Measurements from ENCODE around the gene H1-8.

H1-8 gene

DNA sequence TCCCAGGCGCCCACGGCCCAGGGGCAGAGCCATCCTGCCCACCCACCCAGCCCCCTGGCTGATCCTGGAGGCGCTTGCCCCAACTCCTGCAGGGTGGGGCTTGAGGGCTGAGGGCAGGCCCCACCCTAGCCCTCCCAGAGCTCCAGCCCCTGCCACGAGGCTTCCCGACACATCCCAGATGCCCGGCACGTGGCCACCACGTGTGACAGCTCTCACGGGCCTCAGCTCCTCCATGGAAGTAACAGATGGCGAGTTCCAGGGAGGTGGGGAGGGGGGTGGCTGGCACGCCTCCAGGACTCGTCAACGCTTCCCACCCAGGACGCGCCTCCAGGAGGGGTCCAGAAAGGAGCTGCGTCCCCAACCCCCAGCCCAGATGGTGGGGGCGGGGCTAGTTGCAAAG is 34.4 kb downstream of the H1-8 start:
- Mint-ChIP-seq H3K27me3 (no peaks in the 10 kb centered on the region), H3K9me3 (ENCODE audit: low read depth) (no peaks in the 10 kb centered on the region), H3K4me1 (ENCODE audit: low read depth) (peaks cover 16% of the 10 kb centered on the region), H3K36me3 (no peaks in the 10 kb centered on the region), H3K4me3 (no peak overlapping the region), H3K27ac (no peak overlapping the region)

DNA sequence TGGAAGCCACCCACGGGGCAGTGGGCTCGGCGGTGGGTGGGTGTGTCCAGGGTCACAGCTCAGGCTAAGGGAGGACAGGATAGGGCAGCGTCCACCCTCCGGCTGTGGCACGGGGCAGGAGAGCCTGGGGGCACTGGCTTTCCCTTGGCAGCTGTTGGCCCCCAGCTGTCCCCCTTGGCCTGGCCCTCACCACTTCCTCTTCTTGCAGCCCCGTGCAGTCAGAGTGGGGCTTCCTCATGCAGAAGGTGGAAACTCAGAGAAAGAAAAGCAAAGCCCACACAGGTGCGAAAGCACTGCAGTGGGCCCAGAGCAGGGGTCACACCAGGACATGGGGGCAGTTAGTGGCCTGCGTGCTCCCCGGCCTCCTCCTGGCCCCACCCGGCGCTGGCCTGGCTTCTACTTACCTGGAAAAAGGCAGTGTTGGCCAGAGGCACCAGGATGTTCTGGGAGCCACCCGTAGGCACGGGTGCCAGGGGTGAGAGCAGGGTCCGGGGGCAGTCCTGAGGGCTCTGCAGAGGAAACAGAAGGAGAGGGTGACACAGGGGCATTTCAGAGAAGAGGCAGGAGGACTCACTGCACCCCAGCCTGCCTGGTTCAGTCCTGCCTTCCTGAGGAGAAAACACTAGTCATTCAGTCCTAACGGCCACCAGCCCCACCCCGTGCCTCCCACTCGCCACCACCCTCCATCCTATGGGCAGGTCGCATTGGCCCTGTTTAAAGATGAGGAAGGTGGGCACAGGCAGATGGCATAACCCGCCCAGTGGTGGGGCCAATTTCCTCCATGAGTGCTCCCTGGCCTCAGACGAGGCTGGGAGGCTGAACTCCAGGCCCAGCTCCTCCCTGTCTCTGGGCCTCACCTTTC is 35.2 kb downstream of the H1-8 start:
- Mint-ChIP-seq H3K4me1 (ENCODE audit: low read depth) (peaks cover 16% of the 10 kb centered on the region), H3K27me3 (no peaks in the 10 kb centered on the region), H3K4me3 (no peak overlapping the region), H3K9me3 (ENCODE audit: low read depth) (no peaks in the 10 kb centered on the region), H3K36me3 (no peaks in the 10 kb centered on the region), H3K27ac (peak overlapping the region; percentile 28)

- no peaks in the 10 kb centered on the region for H3K36me3 Mint-ChIP-seq
- no peaks in the 10 kb centered on the region for H3K27me3 Mint-ChIP-seq
- no peaks in the 10 kb centered on the region for H3K9me3 Mint-ChIP-seq (ENCODE audit: low read depth)
- H3K4me1 Mint-ChIP-seq (ENCODE audit: low read depth): peaks cover 16% of the 10 kb centered on the region
- no peak overlapping the region for H3K27ac Mint-ChIP-seq
- H3K4me3 Mint-ChIP-seq: no peak overlapping the region
Observed at GRCh38 chr3:129579991-129580390, 37.0 kb downstream of the H1-8 start.

GRCh38 chr3:129581623-129582022 is 38.6 kb downstream of the H1-8 start:
- no peak overlapping the region for H3K27ac Mint-ChIP-seq
- H3K27me3 Mint-ChIP-seq: no peaks in the 10 kb centered on the region
- no peak overlapping the region for H3K4me3 Mint-ChIP-seq
- H3K9me3 Mint-ChIP-seq (ENCODE audit: low read depth): no peaks in the 10 kb centered on the region
- no peaks in the 10 kb centered on the region for H3K36me3 Mint-ChIP-seq
- H3K4me1 Mint-ChIP-seq (ENCODE audit: low read depth): peaks cover 8% of the 10 kb centered on the region

DNA sequence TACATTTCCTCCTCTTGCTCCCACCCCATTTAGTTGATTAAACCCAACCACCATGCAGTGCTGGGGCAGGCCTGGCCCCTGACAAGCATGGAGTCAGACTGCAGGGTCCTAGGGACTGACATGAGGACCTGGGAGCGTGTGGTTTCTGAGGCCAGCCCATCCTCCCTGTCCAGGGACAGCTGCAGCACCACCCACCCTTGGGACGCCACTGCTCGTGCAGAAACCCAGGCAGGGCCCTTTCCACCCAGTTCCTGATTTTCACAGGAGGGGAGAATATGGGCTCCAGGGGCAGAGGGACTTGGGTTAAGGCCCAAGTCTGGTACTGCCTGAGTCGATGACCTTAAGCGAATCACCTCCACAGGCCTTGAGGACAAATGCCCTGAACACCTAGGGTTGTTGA is 39.8 kb downstream of the H1-8 start:
- Mint-ChIP-seq H3K4me3 (no peak overlapping the region), H3K36me3 (no peaks in the 10 kb centered on the region), H3K9me3 (ENCODE audit: low read depth) (no peaks in the 10 kb centered on the region), H3K27ac (no peak overlapping the region), H3K4me1 (ENCODE audit: low read depth) (peaks cover 2% of the 10 kb centered on the region), H3K27me3 (no peaks in the 10 kb centered on the region)

DNA sequence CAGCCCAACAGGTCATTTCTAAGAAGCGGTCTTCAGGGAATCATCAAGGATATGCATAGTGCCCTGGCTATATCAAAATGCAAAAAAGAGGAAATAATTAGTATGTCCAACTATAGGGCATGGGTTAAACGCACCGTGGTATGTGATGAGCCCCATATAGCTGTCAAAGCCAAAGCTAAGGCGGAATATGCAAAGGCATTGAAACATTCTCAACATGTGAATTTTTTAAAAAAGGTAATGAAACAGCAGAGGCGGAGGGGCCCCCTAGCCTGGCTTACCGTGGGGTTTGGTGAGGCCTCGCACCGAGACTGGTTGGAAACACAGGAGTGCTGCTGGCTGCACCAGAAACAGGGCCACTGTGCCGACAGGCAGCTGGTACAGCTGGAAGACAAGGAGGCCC is 40.3 kb downstream of the H1-8 start:
- H3K9me3 Mint-ChIP-seq (ENCODE audit: low read depth): no peaks in the 10 kb centered on the region
- H3K27me3 Mint-ChIP-seq: no peaks in the 10 kb centered on the region
- H3K4me1 Mint-ChIP-seq (ENCODE audit: low read depth): no peaks in the 10 kb centered on the region
- H3K4me3 Mint-ChIP-seq: no peak overlapping the region
- H3K27ac Mint-ChIP-seq: no peak overlapping the region
- no peaks in the 10 kb centered on the region for H3K36me3 Mint-ChIP-seq

DNA sequence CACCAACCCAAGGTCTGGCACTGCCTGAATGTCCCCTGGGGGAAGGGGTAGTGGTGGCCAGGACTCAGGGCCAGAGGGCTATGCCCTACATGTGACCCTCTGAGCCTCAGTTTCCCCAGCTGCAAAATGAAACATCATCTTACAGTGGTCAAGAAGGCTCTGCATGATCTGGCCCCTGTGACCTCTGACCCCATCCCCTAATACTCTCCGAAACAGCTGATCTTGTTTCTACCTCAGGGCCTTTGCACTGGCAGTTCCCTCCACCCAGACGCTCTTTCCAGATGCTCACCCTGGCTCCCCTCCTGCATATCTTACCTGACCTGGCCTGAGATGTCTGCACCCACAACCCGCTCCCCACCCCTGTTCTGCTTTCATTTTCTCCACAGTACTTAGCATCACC is 41.7 kb downstream of the H1-8 start:
- H3K4me3 Mint-ChIP-seq: no peak overlapping the region
- no peaks in the 10 kb centered on the region for H3K27me3 Mint-ChIP-seq
- no peaks in the 10 kb centered on the region for H3K4me1 Mint-ChIP-seq (ENCODE audit: low read depth)
- no peaks in the 10 kb centered on the region for H3K9me3 Mint-ChIP-seq (ENCODE audit: low read depth)
- no peak overlapping the region for H3K27ac Mint-ChIP-seq
- no peaks in the 10 kb centered on the region for H3K36me3 Mint-ChIP-seq

DNA sequence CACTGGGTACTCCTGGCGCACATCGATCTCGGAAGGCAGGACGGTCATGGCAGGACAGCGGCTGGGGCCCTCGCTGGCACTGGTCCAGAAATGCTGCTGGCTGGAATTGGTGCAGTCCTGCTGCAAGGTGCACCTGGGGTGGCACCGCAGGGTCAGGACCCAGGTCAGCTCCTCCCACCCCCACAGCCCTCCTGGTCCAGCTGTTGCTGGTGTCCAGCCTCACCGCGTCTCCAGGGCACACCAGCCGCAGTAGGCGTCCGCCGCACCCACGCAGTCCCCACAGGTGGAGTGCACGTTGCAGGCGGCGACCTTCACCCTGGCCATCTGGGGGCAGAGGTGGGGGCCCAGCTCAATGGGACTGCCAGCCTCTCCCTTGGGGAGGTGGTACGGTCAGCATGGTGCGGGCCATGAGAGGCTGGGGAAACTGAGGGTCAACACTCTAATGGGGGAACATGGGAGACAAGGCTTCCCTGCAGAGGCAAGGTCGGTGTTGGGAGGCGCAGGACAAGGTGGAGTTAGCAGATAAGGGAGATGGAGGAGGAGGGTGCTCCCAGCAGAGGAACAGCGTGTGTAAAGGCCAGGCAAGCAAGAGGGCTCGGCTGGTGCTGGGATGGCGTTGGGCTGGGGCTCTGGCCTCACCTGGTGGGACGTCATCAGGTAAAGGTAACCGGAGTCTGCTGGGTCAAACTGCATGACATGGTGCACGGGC is 43.1 kb downstream of the H1-8 start:
- Mint-ChIP-seq H3K4me3 (no peak overlapping the region), H3K27ac (no peak overlapping the region), H3K36me3 (no peaks in the 10 kb centered on the region), H3K9me3 (ENCODE audit: low read depth) (no peaks in the 10 kb centered on the region), H3K27me3 (no peaks in the 10 kb centered on the region), H3K4me1 (ENCODE audit: low read depth) (no peaks in the 10 kb centered on the region)

- Mint-ChIP-seq H3K4me3 (no peak overlapping the region), H3K36me3 (no peaks in the 10 kb centered on the region), H3K9me3 (ENCODE audit: low read depth) (no peaks in the 10 kb centered on the region), H3K4me1 (ENCODE audit: low read depth) (no peaks in the 10 kb centered on the region), H3K27ac (no peak overlapping the region), H3K27me3 (no peaks in the 10 kb centered on the region)
Observed at GRCh38 chr3:129586746-129587430, 43.9 kb downstream of the H1-8 start.

- no peaks in the 10 kb centered on the region for H3K36me3 Mint-ChIP-seq
- no peak overlapping the region for H3K4me3 Mint-ChIP-seq
- no peaks in the 10 kb centered on the region for H3K4me1 Mint-ChIP-seq (ENCODE audit: low read depth)
- no peaks in the 10 kb centered on the region for H3K9me3 Mint-ChIP-seq (ENCODE audit: low read depth)
- H3K27ac Mint-ChIP-seq: no peak overlapping the region
- H3K27me3 Mint-ChIP-seq: no peaks in the 10 kb centered on the region
Observed at GRCh38 chr3:129587566-129588210, 44.7 kb downstream of the H1-8 start.

DNA sequence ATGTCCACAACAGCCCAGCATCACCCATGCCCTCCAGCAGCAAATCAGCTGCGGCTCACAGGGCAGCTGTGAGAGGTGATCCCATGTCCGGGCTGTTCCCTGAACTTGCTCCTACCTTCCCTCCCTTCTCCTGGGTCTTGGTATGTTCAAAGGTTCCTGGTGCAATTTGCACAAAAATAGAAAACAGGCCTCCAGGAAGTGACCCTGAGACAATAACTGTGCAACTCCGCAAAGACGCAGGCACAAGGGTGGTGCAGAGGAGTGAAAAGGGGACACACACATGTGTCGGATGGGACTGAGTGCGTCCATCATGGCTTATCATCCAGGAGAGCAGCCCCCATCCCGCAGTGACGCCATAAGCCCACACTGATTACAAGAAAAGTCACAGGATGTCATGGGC is 47.2 kb downstream of the H1-8 start:
- Mint-ChIP-seq H3K4me1 (ENCODE audit: low read depth) (peaks cover 21% of the 10 kb centered on the region), H3K27me3 (no peaks in the 10 kb centered on the region), H3K36me3 (no peaks in the 10 kb centered on the region), H3K27ac (no peak overlapping the region), H3K9me3 (ENCODE audit: low read depth) (no peaks in the 10 kb centered on the region), H3K4me3 (no peak overlapping the region)

- Mint-ChIP-seq H3K9me3 (ENCODE audit: low read depth) (no peaks in the 10 kb centered on the region), H3K27ac (no peak overlapping the region), H3K4me1 (ENCODE audit: low read depth) (peaks cover 21% of the 10 kb centered on the region), H3K27me3 (no peaks in the 10 kb centered on the region), H3K36me3 (no peaks in the 10 kb centered on the region), H3K4me3 (no peak overlapping the region)
Observed at GRCh38 chr3:129591932-129592331, 49.0 kb downstream of the H1-8 start.

DNA sequence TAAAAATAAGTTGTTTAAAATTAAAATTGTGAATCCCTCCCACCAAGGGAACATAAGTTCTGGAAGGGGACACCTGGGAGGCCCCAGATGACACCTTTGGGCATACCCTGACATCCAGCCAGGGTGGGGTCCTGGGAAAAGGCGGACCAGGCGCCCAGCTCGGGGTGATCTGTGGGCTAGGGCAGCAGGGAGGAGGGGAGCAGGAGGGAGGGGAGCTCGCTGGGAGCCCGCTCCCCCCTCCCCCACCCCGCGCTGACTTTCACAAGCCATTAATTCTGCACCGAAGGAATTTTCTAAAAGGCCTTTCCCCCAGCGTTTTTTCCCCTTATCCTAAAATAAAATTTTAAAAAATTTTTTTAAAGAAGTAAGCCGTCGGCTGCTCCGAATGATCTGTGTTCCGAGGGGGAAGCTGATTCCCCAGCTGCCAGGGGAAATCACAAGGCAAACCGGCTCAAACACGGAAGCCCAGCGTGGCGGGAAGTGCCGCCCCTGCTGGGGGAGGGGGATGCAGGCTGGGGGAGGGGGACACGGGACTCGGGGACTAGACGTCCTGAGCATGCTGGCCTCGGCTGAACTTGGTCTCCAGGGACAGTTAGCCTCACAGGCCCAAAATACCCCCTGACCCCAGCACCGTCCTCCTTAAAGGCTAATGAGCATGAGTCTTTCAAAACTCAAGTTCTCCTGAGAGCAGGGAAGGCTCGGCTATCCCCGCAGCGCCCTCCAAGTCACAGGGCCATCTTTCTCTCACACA is 49.6 kb downstream of the H1-8 start:
- Mint-ChIP-seq H3K27me3 (no peaks in the 10 kb centered on the region), H3K4me3 (peak overlapping the region; percentile 76), H3K9me3 (ENCODE audit: low read depth) (no peaks in the 10 kb centered on the region), H3K4me1 (ENCODE audit: low read depth) (peaks cover 21% of the 10 kb centered on the region), H3K36me3 (no peaks in the 10 kb centered on the region), H3K27ac (no peak overlapping the region)

- no peaks in the 10 kb centered on the region for H3K27me3 Mint-ChIP-seq
- peaks cover 21% of the 10 kb centered on the region for H3K4me1 Mint-ChIP-seq (ENCODE audit: low read depth)
- no peak overlapping the region for H3K27ac Mint-ChIP-seq
- peak overlapping the region; percentile 76 for H3K4me3 Mint-ChIP-seq
- no peaks in the 10 kb centered on the region for H3K9me3 Mint-ChIP-seq (ENCODE audit: low read depth)
- no peaks in the 10 kb centered on the region for H3K36me3 Mint-ChIP-seq
Observed at GRCh38 chr3:129593230-129593594, 50.2 kb downstream of the H1-8 start.

Measured in activated naive CD8-positive, alpha-beta T cell (primary cell).